H1 (cell line): ENCODE data around the gene MT1F.
"Not testable (repeated sequence)": the region's sequence is repeated elsewhere in the genome, so short reads cannot be mapped to it uniquely, and the experiment has no call there.

ENCODE experiments used
- CTCF ChIP-seq, 3 experiments: IDR thresholded peaks; 1 replicate in 2 of 3; 2 replicates in 1 of 3; pipeline versions ENCODE4 v1.5.1 to v1.6.1; 2011; ENCODE audit warnings: low read length in 3 of 3, mild to moderate bottlenecking in 3 of 3, inconsistent platforms in 2 of 3, low read depth in 1 of 3, moderate library complexity in 1 of 3; ENCODE audit not compliant: insufficient read depth in 1 of 3; ENCODE audit errors: control extremely low read depth in 1 of 3
- GABPA ChIP-seq: IDR thresholded peaks from 2 replicates; pipeline ENCODE4 v1.6.1; 2011; ENCODE audit warnings: mild to moderate bottlenecking, low read length, moderate library complexity, borderline replicate concordance; ENCODE audit not compliant: insufficient read depth
- POLR2A ChIP-seq, 2 experiments: IDR thresholded peaks; 1 replicate in 1 of 2; 2 replicates in 1 of 2; pipeline ENCODE4 v1.6.1; 2011; ENCODE audit warnings: low read depth in 2 of 2, low read length in 2 of 2, mild to moderate bottlenecking in 2 of 2; ENCODE audit errors: control extremely low read depth in 1 of 2
- SP2 ChIP-seq: IDR thresholded peaks from 2 replicates; pipeline ENCODE4 v1.6.1; 2012; ENCODE audit warnings: mild to moderate bottlenecking, low read length, inconsistent platforms
- SUZ12 ChIP-seq: fragments of 200-600 bp; sonication (generic); IDR thresholded peaks from 2 replicates; pipeline ENCODE4 v1.6.1; 2012; ENCODE audit warnings: mild to moderate bottlenecking, inconsistent platforms, low read length, moderate library complexity, mixed read lengths

GRCh38 chr16:56665286-56666261, 7.8 kb downstream of the MT1F start:
- TF ChIP-seq SP2; SUZ12; CTCF (IDR thresholded peaks at IDR 0.05; ENCODE audit: control extremely low read depth in 1 of 3, insufficient read depth in 1 of 3, low read depth in 1 of 3, low read length in 3 of 3); POLR2A (IDR thresholded peaks at IDR 0.05; ENCODE audit: control extremely low read depth in 1 of 2, low read depth in 2 of 2, low read length in 2 of 2); GABPA: not testable (repeated sequence)
